Astrocyte (in vitro differentiated cells and primary cell): ENCODE results near the gene COL23A1. TPM values are rescaled to one million over a fixed set of nuclear protein-coding genes. Genes with fewer than 3 reads are reported as not detected.

ENCODE experiments used
- DNase-seq: peaks from one replicate; pipeline ENCODE4 v3.0.0-alpha.2; 2010; ENCODE audit warnings: low read depth
- FAIRE-seq: peaks from 2 replicates; lab custom pipeline; 2011; peaks lifted over from hg19 to GRCh38; lab: Jason Lieb, UNC
- H2AFZ ChIP-seq: 2 replicates; pipeline ENCODE4 v1.6.0; 2012; ENCODE audit warnings: low read depth, low read length, inconsistent platforms
- H3K27ac ChIP-seq: 2 replicates; pipeline ENCODE4 v1.5.1; 2011; ENCODE audit warnings: low read depth, low read length, inconsistent platforms
- H3K27me3 ChIP-seq: 2 replicates; pipeline ENCODE4 v1.6.0; 2011; ENCODE audit warnings: low read length, inconsistent platforms; ENCODE audit not compliant: insufficient read depth
- H3K36me3 ChIP-seq: 2 replicates; pipeline ENCODE4 v1.5.1; 2011; ENCODE audit warnings: low read length, inconsistent platforms; ENCODE audit not compliant: insufficient read depth
- H3K4me1 ChIP-seq: 2 replicates; pipeline ENCODE4 v1.5.1; 2011; ENCODE audit warnings: low read length, inconsistent platforms; ENCODE audit not compliant: insufficient read depth
- H3K4me2 ChIP-seq: 2 replicates; pipeline ENCODE4 v1.6.0; 2012; ENCODE audit warnings: low read length, inconsistent platforms
- H3K4me3 ChIP-seq: 2 replicates; pipeline ENCODE4 v1.5.1; 2011; ENCODE audit warnings: low read depth, mild to moderate bottlenecking, low read length, inconsistent platforms; ENCODE audit not compliant: insufficient read depth
- H3K79me2 ChIP-seq: 2 replicates; pipeline ENCODE4 v1.6.0; 2012; ENCODE audit warnings: mild to moderate bottlenecking, low read length, inconsistent platforms; ENCODE audit not compliant: insufficient read depth
- H3K9ac ChIP-seq: 2 replicates; pipeline ENCODE4 v1.6.0; 2012; ENCODE audit warnings: mild to moderate bottlenecking, low read length, inconsistent platforms
- H3K9me3 ChIP-seq: 2 replicates; pipeline ENCODE4 v1.5.1; 2012; ENCODE audit warnings: low read depth, mild to moderate bottlenecking, low read length, inconsistent platforms; ENCODE audit not compliant: insufficient read depth
- H4K20me1 ChIP-seq: 2 replicates; pipeline ENCODE4 v1.6.0; 2012; ENCODE audit warnings: low read length, inconsistent platforms; ENCODE audit not compliant: insufficient read depth
- H3K27ac Mint-ChIP-seq: one replicate; pipeline ENCODE4 v1.8.0; 2021; ENCODE audit warnings: mild to moderate bottlenecking, mixed read lengths; ENCODE audit not compliant: unreplicated experiment
- H3K27me3 Mint-ChIP-seq: one replicate; pipeline ENCODE4 v1.8.0; 2021; ENCODE audit warnings: low read depth, mixed read lengths; ENCODE audit not compliant: unreplicated experiment
- H3K36me3 Mint-ChIP-seq: one replicate; pipeline ENCODE4 v1.8.0; 2021; ENCODE audit warnings: low read depth, mixed read lengths; ENCODE audit not compliant: unreplicated experiment
- H3K4me1 Mint-ChIP-seq: one replicate; pipeline ENCODE4 v1.8.0; 2021; ENCODE audit warnings: low read depth, mixed read lengths; ENCODE audit not compliant: unreplicated experiment
- H3K4me3 Mint-ChIP-seq: one replicate; pipeline ENCODE4 v1.8.0; 2021; ENCODE audit warnings: mild to moderate bottlenecking, moderate library complexity, mixed read lengths; ENCODE audit not compliant: unreplicated experiment
- H3K9me3 Mint-ChIP-seq: one replicate; pipeline ENCODE4 v1.8.0; 2021; ENCODE audit warnings: mild to moderate bottlenecking, mixed read lengths; ENCODE audit not compliant: unreplicated experiment
- CTCF ChIP-seq: IDR thresholded peaks from 2 replicates; pipeline ENCODE4 v1.5.1; 2011; ENCODE audit warnings: low read depth, mild to moderate bottlenecking, inconsistent platforms, low read length, moderate library complexity; ENCODE audit not compliant: insufficient read depth
- EZH2 ChIP-seq: IDR thresholded peaks from 2 replicates; pipeline ENCODE4 v1.6.1; 2012; ENCODE audit warnings: mild to moderate bottlenecking, low read length, inconsistent platforms; ENCODE audit not compliant: insufficient read depth
- total RNA-seq: library from RNA; stranded (reverse); gene quantifications from 2 replicates; pipeline ENCODE4 v1.2.1, GENCODE V29; 2021

The COL23A1 gene
- total RNA-seq, 1 donor from 2014 or later, result 0.16 TPM

- DNase-seq (peak; percentile 51), FAIRE-seq (no peak)
Measured at GRCh38 chr5:178232124-178232919, 357.9 kb downstream of the COL23A1 start, which contains the start of gene PHYKPL. Gene PHYKPL, minus strand, starts transcription at chr5:178232802. Its CDS starts 252 bp downstream, at chr5:178232550.

GRCh38 chr5:178231539-178232123 is 358.6 kb downstream of the COL23A1 start:
- Histone ChIP-seq H2AFZ (peak overlapping the region; percentile 93), H3K4me3 (peak overlapping the region; percentile 83), H3K4me2 (peak overlapping the region; percentile 97), H3K36me3 (peaks cover 15% of the 10 kb centered on the region), H3K27me3 (no peaks in the 10 kb centered on the region), H3K27ac (peak overlapping the region; percentile 68), H3K79me2 (peaks cover 40% of the 10 kb centered on the region), H3K4me1 (peaks cover 26% of the 10 kb centered on the region), H3K9ac (peak overlapping the region; percentile 86), H3K9me3 (peaks cover 8% of the 10 kb centered on the region), H4K20me1 (peaks cover 41% of the 10 kb centered on the region)
- Mint-ChIP-seq H3K4me3 (peak overlapping the region; percentile 80), H3K9me3 (peaks cover 9% of the 10 kb centered on the region), H3K36me3 (peaks cover 31% of the 10 kb centered on the region), H3K27ac (peak overlapping the region; percentile 43), H3K27me3 (no peaks in the 10 kb centered on the region), H3K4me1 (peaks cover 18% of the 10 kb centered on the region)
- TF ChIP-seq CTCF (no peak), EZH2 (no peak)
- no peak for DNase-seq
- FAIRE-seq, result no peak

More at GRCh38 chr5:178232124-178232919, 357.9 kb downstream of the COL23A1 start, which contains the start of gene PHYKPL:
- peak within 1 kb of the TSS; percentile 93 for H2AFZ ChIP-seq
- no peak for TF ChIP-seq CTCF
- no peak for TF ChIP-seq EZH2
- H3K4me2 ChIP-seq, result peak within 1 kb of the TSS; percentile 97
- H3K4me3 Mint-ChIP-seq, result peak within 1 kb of the TSS; percentile 80
- peaks cover 16% of the 10 kb centered on the region for H3K4me1 Mint-ChIP-seq
- H3K36me3 ChIP-seq, result peaks cover 14% of the 10 kb centered on the region
- peaks cover 25% of the 10 kb centered on the region for H3K4me1 ChIP-seq
- H4K20me1 ChIP-seq, result peaks cover 35% of the 10 kb centered on the region
- no peaks in the 10 kb centered on the region for H3K27me3 Mint-ChIP-seq
- H3K36me3 Mint-ChIP-seq, result peaks cover 25% of the 10 kb centered on the region
- peak within 1 kb of the TSS; percentile 83 for H3K4me3 ChIP-seq
- H3K27ac ChIP-seq, result peak within 1 kb of the TSS; percentile 68
- H3K79me2 ChIP-seq, result peaks cover 38% of the 10 kb centered on the region
- no peaks in the 10 kb centered on the region for H3K27me3 ChIP-seq
- peak within 1 kb of the TSS; percentile 86 for H3K9ac ChIP-seq
- H3K27ac Mint-ChIP-seq, result peak within 1 kb of the TSS; percentile 62
- peaks cover 5% of the 10 kb centered on the region for H3K9me3 ChIP-seq
- peaks cover 4% of the 10 kb centered on the region for H3K9me3 Mint-ChIP-seq
